NCI-H1436 treated with DMSO at 0.1 percent for 48 hours (cell line): Measurements from ENCODE around the gene ITGB1BP2.
"Not testable (repeated sequence)": the region's sequence is repeated elsewhere in the genome, so short reads cannot be mapped to it uniquely, and the experiment has no call there.

ENCODE experiments used
- DNase-seq: peaks from one replicate; lab custom pipeline; 2025; lab: John Stamatoyannopoulos, UW

The ITGB1BP2 gene

DNA sequence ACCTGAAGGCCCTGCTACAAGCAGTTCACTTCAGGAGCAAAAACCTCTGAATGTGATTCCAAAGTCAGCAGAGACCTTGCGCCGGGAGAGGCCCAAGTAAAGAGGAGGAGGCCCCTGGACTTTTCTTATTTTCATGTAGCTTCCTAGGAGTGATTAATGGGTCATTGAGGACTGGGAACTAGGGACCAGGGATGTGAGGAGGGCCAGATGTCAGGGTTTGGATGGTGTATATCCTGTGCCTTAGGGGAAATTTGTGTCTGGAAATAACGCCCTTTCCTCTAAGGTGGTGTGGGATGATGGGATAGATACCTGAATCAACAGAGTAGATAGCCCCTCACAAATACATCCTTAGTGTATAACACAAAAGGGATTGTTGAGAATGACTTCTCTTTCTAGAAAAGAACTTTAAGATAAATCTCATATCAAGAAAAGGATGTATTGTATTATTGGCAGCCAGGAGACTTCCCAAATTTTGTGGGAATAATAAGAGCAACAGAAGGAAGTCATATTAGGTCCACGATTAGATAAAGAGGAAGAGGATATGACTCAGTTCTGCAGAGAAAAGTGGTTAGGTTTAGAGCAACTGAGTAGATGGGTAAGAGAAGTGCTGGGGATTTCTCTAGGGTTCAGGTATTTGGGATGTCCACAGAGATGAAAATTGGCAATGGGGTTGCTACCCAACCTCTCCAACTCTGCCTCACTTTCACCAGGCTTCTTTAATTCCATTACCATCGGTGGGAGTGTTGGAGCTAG lies 1.1 kb downstream of the ITGB1BP2 start:
- no peak for DNase-seq

DNA sequence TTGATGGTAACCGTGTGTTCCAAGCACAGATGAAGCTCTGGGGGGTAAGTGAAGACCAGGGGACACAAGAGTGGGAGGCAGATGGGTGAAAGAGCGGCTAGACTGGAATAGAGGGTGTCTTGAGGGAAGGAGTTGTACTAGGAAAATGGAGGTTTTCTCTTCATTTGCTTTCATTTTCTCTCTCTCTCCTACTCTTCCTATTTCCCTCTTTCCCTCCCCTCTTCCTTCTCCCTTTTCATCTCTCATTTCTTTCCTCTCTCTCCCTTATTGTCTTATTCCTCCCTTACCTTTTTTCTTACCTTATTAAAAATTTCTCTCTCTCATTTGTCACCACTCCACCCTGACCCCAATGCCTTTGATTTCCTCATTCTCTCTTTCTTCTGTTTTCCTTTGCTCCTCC lies 3.0 kb downstream of the ITGB1BP2 start:
- no peak for DNase-seq

DNA sequence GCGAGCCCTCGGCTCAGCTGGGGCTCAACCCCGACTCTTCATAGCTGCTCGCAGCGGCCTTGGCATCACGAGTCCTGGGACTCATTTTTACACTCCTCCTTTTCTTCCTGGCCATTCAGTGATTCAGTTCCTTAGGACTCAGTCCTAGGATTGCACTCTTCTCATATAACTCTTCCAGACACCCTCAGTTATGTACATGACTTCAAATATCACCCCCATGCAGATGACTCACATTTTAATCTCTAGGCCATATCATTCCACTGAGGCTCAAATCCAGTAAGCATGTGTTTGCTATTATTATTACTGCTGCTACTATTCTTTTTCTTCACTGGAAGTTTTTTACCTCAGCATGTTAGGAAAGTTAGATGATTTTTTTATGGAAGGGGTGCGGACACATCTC lies 14.4 kb downstream of the ITGB1BP2 start:
- no peak for DNase-seq

GRCh38 chrX:71316959-71317358 lies 15.4 kb downstream of the ITGB1BP2 start:
- DNase-seq = not testable (repeated sequence)

GRCh38 chrX:71320126-71320525 lies 18.6 kb downstream of the ITGB1BP2 start:
- no peak for DNase-seq

GRCh38 chrX:71321731-71322130 lies 20.2 kb downstream of the ITGB1BP2 start:
- no peak for DNase-seq

DNA sequence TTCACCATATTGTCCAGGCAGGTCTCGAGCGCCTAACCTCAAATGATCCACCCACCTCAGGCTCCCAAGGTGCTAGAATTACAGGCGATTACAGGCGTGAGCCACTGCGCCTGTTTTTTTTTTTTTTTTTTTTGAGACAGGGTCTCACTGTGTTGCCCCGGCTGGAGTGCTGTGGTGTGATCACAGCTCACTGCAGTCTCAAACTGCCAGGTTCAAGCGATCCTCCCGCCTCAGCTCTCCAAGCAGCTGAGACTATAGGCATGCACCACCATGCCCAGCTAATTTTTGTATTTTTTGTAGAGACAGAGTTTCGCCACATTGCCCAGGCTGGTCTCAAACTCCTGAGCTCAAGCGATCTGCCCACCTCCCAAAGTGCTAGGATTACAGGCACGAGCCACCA lies 22.9 kb downstream of the ITGB1BP2 start:
- DNase-seq = not testable (repeated sequence)

DNA sequence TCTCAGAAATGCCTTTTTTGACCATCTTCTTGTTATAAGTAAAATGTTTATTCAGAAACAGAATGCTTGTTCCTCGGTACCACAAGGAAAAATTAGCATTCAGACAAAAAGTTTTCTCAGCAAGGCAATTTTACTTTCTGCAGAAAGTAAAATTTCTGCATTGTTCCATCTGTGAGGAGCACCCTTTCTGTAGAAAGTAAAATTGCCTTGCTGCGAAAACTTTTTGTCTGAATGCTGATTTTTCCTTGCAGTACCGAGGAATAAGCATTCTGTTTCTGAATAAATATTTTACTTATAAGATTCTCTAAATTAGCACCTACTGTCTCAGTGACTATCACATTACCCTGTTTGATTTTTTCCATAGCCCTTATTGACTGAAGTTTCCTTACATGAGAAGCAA lies 24.8 kb downstream of the ITGB1BP2 start:
- DNase-seq = no peak

DNA sequence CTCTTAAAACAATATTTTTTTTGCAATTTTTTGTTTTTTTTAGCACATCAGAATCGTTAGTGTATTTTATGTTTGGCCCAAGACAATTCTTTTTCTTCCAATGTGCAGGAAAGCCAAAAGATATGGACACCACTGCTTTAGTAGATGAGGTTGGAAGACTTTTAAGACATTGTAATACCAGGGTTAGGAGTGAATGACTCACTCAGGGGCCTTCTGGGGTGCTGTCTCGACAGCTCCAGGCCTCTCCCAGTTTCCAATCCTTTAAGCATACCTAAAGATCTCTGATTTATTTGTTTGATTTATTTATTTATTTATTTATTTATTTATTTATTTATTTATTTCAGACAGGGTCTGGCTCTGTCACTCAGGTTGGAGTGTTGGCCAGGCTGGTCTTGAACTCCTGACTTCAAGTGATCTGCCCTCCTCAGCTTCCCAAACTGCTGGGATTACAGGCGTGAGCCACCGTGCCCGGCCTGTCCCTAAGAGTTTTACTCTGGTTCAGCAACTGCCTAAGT lies 47.7 kb downstream of the ITGB1BP2 start:
- DNase-seq = not testable (repeated sequence)

GRCh38 chrX:71349867-71350266 lies 48.3 kb downstream of the ITGB1BP2 start:
- DNase-seq = not testable (repeated sequence)

GRCh38 chrX:71352439-71352838 lies 50.9 kb downstream of the ITGB1BP2 start:
- not testable (repeated sequence) for DNase-seq
